ENCODE measurements around the gene TRMT5. TPM values are rescaled to one million over a fixed set of nuclear protein-coding genes. Genes with fewer than 3 reads are reported as not detected.

The TRMT5 gene
- total RNA-seq, 1 donor from 2014 or later, result 10.6 TPM

DNA sequence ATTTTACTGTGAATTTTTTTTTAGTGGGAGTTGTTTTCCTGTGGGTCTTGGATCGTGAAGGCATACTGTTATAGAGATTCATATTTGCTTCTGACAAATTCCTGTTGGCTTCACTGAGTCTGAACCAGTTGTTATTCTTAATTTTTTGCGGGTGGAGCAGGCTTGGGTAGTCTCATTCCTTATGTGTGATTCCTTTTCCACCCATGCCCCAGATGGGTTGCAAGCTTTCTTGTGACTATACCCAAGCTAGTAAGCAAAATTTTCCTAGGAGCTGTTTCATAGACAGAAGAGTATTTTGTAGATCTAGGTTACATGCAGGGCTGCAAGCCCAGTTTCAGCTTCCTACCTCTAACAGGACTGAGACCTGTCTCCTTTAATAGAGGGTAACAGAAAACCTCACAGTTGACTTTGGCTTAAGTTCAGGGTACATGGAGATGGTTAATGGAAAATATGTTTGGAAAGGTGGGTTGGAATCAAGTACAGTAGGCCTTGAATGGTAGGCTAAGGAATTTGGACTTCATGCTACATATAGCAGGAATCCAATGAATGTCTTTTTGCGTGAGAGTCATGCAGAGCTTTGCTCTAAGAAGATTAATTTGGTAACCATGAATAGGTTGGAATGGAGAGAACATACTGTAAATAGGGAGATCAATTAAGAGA is 29.0 kb downstream of the TRMT5 start:
- ATAC-seq (no peak), DNase-seq (no peak)
- H3K4me1 ChIP-seq, result no peaks in the 10 kb centered on the region
- H3K4me3 ChIP-seq, result no peak overlapping the region
- H3K36me3 ChIP-seq, result no peaks in the 10 kb centered on the region
- no peak overlapping the region for H3K27ac ChIP-seq
- TF ChIP-seq, protein P1, sequence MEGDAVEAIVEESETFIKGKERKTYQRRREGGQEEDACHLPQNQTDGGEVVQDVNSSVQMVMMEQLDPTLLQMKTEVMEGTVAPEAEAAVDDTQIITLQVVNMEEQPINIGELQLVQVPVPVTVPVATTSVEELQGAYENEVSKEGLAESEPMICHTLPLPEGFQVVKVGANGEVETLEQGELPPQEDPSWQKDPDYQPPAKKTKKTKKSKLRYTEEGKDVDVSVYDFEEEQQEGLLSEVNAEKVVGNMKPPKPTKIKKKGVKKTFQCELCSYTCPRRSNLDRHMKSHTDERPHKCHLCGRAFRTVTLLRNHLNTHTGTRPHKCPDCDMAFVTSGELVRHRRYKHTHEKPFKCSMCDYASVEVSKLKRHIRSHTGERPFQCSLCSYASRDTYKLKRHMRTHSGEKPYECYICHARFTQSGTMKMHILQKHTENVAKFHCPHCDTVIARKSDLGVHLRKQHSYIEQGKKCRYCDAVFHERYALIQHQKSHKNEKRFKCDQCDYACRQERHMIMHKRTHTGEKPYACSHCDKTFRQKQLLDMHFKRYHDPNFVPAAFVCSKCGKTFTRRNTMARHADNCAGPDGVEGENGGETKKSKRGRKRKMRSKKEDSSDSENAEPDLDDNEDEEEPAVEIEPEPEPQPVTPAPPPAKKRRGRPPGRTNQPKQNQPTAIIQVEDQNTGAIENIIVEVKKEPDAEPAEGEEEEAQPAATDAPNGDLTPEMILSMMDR (IDR thresholded peaks at IDR 0.05), result no peak
- intact Hi-C loops (cut with DNase I), result no loop called here
- H3K27me3 ChIP-seq (ENCODE audit: low read depth), result no peaks in the 10 kb centered on the region
- H3K9me3 ChIP-seq, result peaks cover 24% of the 10 kb centered on the region

DNA sequence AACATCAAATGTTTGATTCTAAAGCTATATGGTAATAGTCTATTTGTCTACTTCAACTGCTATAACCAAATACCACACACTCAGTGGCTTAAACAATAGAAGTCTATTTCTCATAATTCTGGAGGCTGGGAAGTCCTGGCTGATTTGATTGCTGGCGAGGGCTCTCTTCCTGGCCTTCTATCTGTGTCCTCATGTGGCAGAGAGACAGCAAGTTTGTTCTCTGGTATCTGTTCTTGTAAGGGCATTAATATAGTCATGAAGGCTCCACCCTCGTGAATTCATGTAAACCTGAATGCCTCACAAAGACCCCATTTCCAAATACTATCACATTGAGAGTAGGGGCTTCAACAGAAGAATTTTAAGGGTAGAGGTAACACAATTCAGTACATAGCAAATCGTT is 34.1 kb downstream of the TRMT5 start:
- TF ChIP-seq, protein P1 (IDR thresholded peaks at IDR 0.05), result no peak

DNA sequence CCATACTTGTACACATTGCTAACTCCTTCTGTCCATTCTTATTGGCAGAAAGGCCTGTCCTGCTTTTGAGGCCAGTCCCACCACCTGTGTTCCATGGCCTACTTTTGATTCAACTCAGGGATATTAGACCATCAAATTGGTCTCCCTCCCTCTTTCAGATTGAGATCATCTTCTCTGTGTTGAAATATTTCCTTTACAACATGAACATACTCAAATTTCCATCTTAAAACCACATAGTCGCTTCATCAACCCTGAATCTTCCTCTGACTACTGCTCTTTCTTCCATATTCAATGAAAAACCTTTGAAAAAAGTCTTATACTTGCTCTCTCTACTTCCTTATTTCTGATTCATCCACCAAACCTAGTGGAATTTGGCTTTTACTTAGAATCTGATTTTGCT is 34.9 kb downstream of the TRMT5 start:
- TF ChIP-seq, protein P1 (IDR thresholded peaks at IDR 0.05), result no peak
- ATAC-seq (no peak), DNase-seq (no peak)
- no peaks in the 10 kb centered on the region for H3K9me3 ChIP-seq
- H3K36me3 ChIP-seq, result no peaks in the 10 kb centered on the region
- H3K4me3 ChIP-seq, result no peak overlapping the region
- no peak overlapping the region for H3K27ac ChIP-seq
- H3K27me3 ChIP-seq (ENCODE audit: low read depth), result no peaks in the 10 kb centered on the region
- H3K4me1 ChIP-seq, result no peaks in the 10 kb centered on the region
- intact Hi-C loops (cut with DNase I), result no loop called here

More for the DNA sequence above, 34.1 kb downstream of the TRMT5 start:
- Histone ChIP-seq H3K27ac (no peak overlapping the region), H3K36me3 (no peaks in the 10 kb centered on the region), H3K4me3 (no peak overlapping the region), H3K27me3 (ENCODE audit: low read depth) (no peaks in the 10 kb centered on the region), H3K9me3 (no peaks in the 10 kb centered on the region), H3K4me1 (no peaks in the 10 kb centered on the region)
- ATAC-seq (no peak), DNase-seq (no peak)
- intact Hi-C loops (cut with DNase I), result no loop called here

DNA sequence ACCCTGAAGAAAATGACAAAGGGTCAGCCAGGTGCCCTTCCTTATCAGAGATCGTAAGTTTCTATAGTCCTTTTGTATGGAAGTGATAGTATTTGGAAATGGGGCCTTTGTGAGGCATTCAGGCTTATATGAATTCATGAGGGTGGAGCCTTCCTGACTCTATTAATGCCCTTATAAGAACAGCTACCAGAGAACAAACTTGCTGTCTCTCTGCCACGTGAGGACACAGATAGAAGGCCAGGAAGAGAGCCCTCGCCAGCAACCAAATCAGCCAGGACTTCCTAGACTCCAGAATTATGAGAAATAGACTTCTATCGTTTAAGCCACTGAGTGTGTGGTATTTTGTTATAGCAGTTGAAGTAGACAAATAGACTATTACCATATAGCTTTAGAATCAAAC is 36.7 kb downstream of the TRMT5 start:
- Histone ChIP-seq H3K4me1 (no peaks in the 10 kb centered on the region), H3K4me3 (no peak overlapping the region), H3K9me3 (no peaks in the 10 kb centered on the region), H3K36me3 (no peaks in the 10 kb centered on the region), H3K27me3 (ENCODE audit: low read depth) (no peaks in the 10 kb centered on the region), H3K27ac (no peak overlapping the region)
- ATAC-seq (no peak), DNase-seq (no peak)
- intact Hi-C loops (cut with DNase I), result no loop called here
- TF ChIP-seq, protein P1 (IDR thresholded peaks at IDR 0.05), result no peak

DNA sequence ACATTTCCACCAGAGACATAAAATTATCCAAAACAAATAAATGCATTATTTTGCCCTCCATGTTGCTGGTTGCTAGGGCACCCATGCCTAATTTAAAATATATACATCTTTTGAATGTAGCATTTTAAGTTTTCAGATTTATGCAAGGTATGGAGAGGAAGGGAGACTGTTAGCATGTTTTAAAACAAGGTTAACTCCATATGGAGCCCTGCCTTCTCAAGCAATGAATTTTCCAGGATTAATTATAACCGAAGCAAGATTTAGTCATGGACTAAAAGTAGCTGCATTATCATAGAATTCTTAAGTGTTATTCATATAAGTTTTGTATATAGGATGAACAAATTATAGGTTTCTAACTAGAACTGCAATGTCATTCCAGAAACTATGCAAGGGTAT is 37.2 kb downstream of the TRMT5 start:
- no peaks in the 10 kb centered on the region for H3K36me3 ChIP-seq
- TF ChIP-seq, protein P1 (IDR thresholded peaks at IDR 0.05), result no peak
- no peak for DNase-seq
- no peak overlapping the region for H3K4me3 ChIP-seq
- H3K9me3 ChIP-seq, result no peaks in the 10 kb centered on the region
- no peak for ATAC-seq
- H3K27ac ChIP-seq, result no peak overlapping the region
- intact Hi-C loops (cut with DNase I), result no loop called here
- no peaks in the 10 kb centered on the region for H3K27me3 ChIP-seq (ENCODE audit: low read depth)
- H3K4me1 ChIP-seq, result no peaks in the 10 kb centered on the region
